ENCODE results near the gene ERP27.

DNA sequence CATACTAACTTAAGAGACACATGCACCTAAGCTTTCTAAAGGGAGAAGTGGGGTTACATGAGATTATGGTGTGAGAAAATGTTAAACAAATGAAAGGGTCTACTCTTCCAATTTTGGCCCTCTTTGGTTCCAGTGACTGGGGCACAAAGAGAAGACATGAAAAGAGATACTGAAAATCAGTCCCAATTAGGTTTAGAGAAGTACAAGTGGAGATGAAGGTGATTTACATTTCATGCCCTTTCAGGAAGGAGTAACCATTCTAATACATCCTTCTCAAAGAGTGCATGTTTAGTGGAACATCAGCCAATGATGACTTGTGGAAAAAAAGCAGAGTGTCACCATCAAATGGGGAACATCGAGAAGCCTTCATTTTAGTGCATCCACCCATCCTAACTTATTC is 67.1 kb downstream of the ERP27 start:
- TF ChIP-seq POLR2A (IDR thresholded peaks at IDR 0.05), result no peak
- TF ChIP-seq, protein P1, sequence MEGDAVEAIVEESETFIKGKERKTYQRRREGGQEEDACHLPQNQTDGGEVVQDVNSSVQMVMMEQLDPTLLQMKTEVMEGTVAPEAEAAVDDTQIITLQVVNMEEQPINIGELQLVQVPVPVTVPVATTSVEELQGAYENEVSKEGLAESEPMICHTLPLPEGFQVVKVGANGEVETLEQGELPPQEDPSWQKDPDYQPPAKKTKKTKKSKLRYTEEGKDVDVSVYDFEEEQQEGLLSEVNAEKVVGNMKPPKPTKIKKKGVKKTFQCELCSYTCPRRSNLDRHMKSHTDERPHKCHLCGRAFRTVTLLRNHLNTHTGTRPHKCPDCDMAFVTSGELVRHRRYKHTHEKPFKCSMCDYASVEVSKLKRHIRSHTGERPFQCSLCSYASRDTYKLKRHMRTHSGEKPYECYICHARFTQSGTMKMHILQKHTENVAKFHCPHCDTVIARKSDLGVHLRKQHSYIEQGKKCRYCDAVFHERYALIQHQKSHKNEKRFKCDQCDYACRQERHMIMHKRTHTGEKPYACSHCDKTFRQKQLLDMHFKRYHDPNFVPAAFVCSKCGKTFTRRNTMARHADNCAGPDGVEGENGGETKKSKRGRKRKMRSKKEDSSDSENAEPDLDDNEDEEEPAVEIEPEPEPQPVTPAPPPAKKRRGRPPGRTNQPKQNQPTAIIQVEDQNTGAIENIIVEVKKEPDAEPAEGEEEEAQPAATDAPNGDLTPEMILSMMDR (IDR thresholded peaks at IDR 0.05), result no peak

Measured in stomach (tissue), 4 donors.